Prostate gland (tissue), 2 donors: ENCODE measurements around the gene RGS18.

Experiments
- CTCF ChIP-seq, 4 experiments: fragments of 200-600 bp in 2 of 4; fragments of 450-650 bp in 2 of 4; sonication (generic) in 2 of 4; IDR thresholded peaks; 1 replicate in 3 of 4; 2 replicates in 1 of 4; pipeline ENCODE4 v1.5.1; 2016 to 2019; ENCODE audit warnings: antibody characterized with exemption in 4 of 4, mild to moderate bottlenecking in 2 of 4, moderate library complexity in 2 of 4
- POLR2A ChIP-seq: fragments of 450-650 bp; IDR thresholded peaks from one replicate; pipeline ENCODE4 v1.6.1; 2016; ENCODE audit warnings: antibody characterized with exemption, mild to moderate bottlenecking

GRCh38 chr1:192109576-192109975 is 48.7 kb upstream of the RGS18 start:
- no peak for TF ChIP-seq CTCF (IDR thresholded peaks at IDR 0.05)
- TF ChIP-seq POLR2A: no peak
